Central memory CD4-positive, alpha-beta T cell (primary cell): ENCODE measurements around the gene ZDHHC12.
A peak's percentile ranks its signal among the peaks of the same experiment; 100 is the strongest.

Source experiments
- DNase-seq: peaks from one replicate; pipeline ENCODE4 v3.0.0; 2022
- total RNA-seq, 3 experiments: gene quantifications; one replicate each; lab custom pipeline; 2026; lab: John Stamatoyannopoulos, UW

The ZDHHC12 gene
- total RNA-seq = 10.0 to 25.6 (median 22.1) reads per million in 3 experiments

- DNase-seq = peak; percentile 99
Observed at GRCh38 chr9:128723866-128724743, at the start of gene ZDHHC12. TSS of gene ZDHHC12 (minus strand) at chr9:128724127. CDS start at chr9:128724093, 34 bp downstream.

- no peak for DNase-seq
Observed at GRCh38 chr9:128773049-128773448, 49.1 kb upstream of the ZDHHC12 start.

GRCh38 chr9:128771745-128772519 is 48.0 kb upstream of the ZDHHC12 start, which contains the start of gene ZER1:
TSS of gene ZER1 (minus strand) at chr9:128771927. CDS start at chr9:128755565, 16,362 bp downstream.
- peak; percentile 91 for DNase-seq

GRCh38 chr9:128771094-128771721 is 47.3 kb upstream of the ZDHHC12 start:
- no peak for DNase-seq

GRCh38 chr9:128770286-128771030 is 46.5 kb upstream of the ZDHHC12 start:
- DNase-seq = no peak

- DNase-seq = no peak
Observed at GRCh38 chr9:128768606-128769005, 44.7 kb upstream of the ZDHHC12 start.

- DNase-seq = no peak
Observed at GRCh38 chr9:128765499-128765898, 41.6 kb upstream of the ZDHHC12 start.

GRCh38 chr9:128764361-128764760 is 40.4 kb upstream of the ZDHHC12 start:
- no peak for DNase-seq

GRCh38 chr9:128762671-128763449 is 38.9 kb upstream of the ZDHHC12 start:
- no peak for DNase-seq

- DNase-seq = no peak
Observed at GRCh38 chr9:128757602-128758001, 33.7 kb upstream of the ZDHHC12 start.

GRCh38 chr9:128753627-128754026 is 29.7 kb upstream of the ZDHHC12 start:
- no peak for DNase-seq

GRCh38 chr9:128750926-128751595 is 27.1 kb upstream of the ZDHHC12 start:
- DNase-seq = no peak

GRCh38 chr9:128747241-128747640 is 23.3 kb upstream of the ZDHHC12 start:
- DNase-seq = no peak

GRCh38 chr9:128743421-128743820 is 19.5 kb upstream of the ZDHHC12 start:
- DNase-seq = no peak

- no peak for DNase-seq
Observed at GRCh38 chr9:128742401-128742800, 18.5 kb upstream of the ZDHHC12 start.

GRCh38 chr9:128735373-128735772 is 11.4 kb upstream of the ZDHHC12 start:
- no peak for DNase-seq

GRCh38 chr9:128733256-128733655 is 9.3 kb upstream of the ZDHHC12 start:
- DNase-seq = no peak

GRCh38 chr9:128732576-128732975 is 8.6 kb upstream of the ZDHHC12 start:
- no peak for DNase-seq

GRCh38 chr9:128731691-128732090 is 7.8 kb upstream of the ZDHHC12 start:
- DNase-seq = no peak

GRCh38 chr9:128731093-128731492 is 7.2 kb upstream of the ZDHHC12 start:
- no peak for DNase-seq
